ENCODE data around the gene LRP4. TPM values are rescaled to one million over a fixed set of nuclear protein-coding genes. Genes with fewer than 3 reads are reported as not detected.
A peak's percentile ranks its signal among the peaks of the same experiment; 100 is the strongest.

LRP4 gene
- total RNA-seq, 1 donor from 2014 or later = 10.1 TPM

- Histone ChIP-seq H3K27me3 (no peaks in the 10 kb centered on the region), H3K4me3 (peak overlapping the region; percentile 62 to 86), H3K4me1 (peaks cover 18% of the 10 kb centered on the region), H3K9me3 (no peaks in the 10 kb centered on the region), H3K27ac (peak overlapping the region; percentile 37), H3K36me3 (no peaks in the 10 kb centered on the region)
- no peak for DNase-seq (ENCODE audit: extremely low spot score in 2 of 2)
- intact Hi-C loops (cut with DNase I) = no loop called here
- TF ChIP-seq CTCF (IDR thresholded peaks at IDR 0.05) (no peak), POLR2AphosphoS5 (IDR thresholded peaks at IDR 0.05; ENCODE audit: insufficient read depth in 1 of 2, low read depth in 1 of 2) (no peak), POLR2A (IDR thresholded peaks at IDR 0.05) (no peak)
Observed at GRCh38 chr11:46845440-46845739, 73.0 kb downstream of the LRP4 start.

- Histone ChIP-seq H3K27me3 (no peaks in the 10 kb centered on the region), H3K36me3 (no peaks in the 10 kb centered on the region), H3K4me3 (no peak overlapping the region), H3K27ac (no peak overlapping the region), H3K4me1 (peaks cover 14% of the 10 kb centered on the region), H3K9me3 (no peaks in the 10 kb centered on the region)
- TF ChIP-seq POLR2A (IDR thresholded peaks at IDR 0.05) (no peak), CTCF (IDR thresholded peaks at IDR 0.05) (no peak), POLR2AphosphoS5 (IDR thresholded peaks at IDR 0.05; ENCODE audit: insufficient read depth in 1 of 2, low read depth in 1 of 2) (no peak)
- intact Hi-C loops (cut with DNase I) = no loop called here
- no peak for DNase-seq (ENCODE audit: extremely low spot score in 2 of 2)
Observed at GRCh38 chr11:46840116-46840515, 78.2 kb downstream of the LRP4 start.

- no peak for TF ChIP-seq POLR2A (IDR thresholded peaks at IDR 0.05)
- TF ChIP-seq POLR2AphosphoS5 (IDR thresholded peaks at IDR 0.05; ENCODE audit: insufficient read depth in 1 of 2, low read depth in 1 of 2) = no peak
- no peak for TF ChIP-seq CTCF (IDR thresholded peaks at IDR 0.05)
- Histone ChIP-seq H3K4me1 (no peaks in the 10 kb centered on the region), H3K9me3 (no peaks in the 10 kb centered on the region), H3K27ac (no peak overlapping the region), H3K4me3 (no peak overlapping the region), H3K36me3 (no peaks in the 10 kb centered on the region), H3K27me3 (no peaks in the 10 kb centered on the region)
- DNase-seq (ENCODE audit: extremely low spot score in 2 of 2) = no peak
- intact Hi-C loops (cut with DNase I) = no loop called here
Observed at GRCh38 chr11:46838501-46838900, 79.8 kb downstream of the LRP4 start.

- H3K27ac ChIP-seq = no peak overlapping the region
- no peak overlapping the region for H3K4me3 ChIP-seq
- no peaks in the 10 kb centered on the region for H3K9me3 ChIP-seq
- TF ChIP-seq POLR2AphosphoS5 (IDR thresholded peaks at IDR 0.05; ENCODE audit: insufficient read depth in 1 of 2, low read depth in 1 of 2) (no peak), CTCF (IDR thresholded peaks at IDR 0.05) (no peak), POLR2A (IDR thresholded peaks at IDR 0.05) (no peak)
- no peaks in the 10 kb centered on the region for H3K4me1 ChIP-seq
- intact Hi-C loops (cut with DNase I) = no loop called here
- DNase-seq (ENCODE audit: extremely low spot score in 2 of 2) = no peak
- H3K36me3 ChIP-seq = no peaks in the 10 kb centered on the region
- no peaks in the 10 kb centered on the region for H3K27me3 ChIP-seq
Observed at GRCh38 chr11:46837860-46838259, 80.5 kb downstream of the LRP4 start.

- Histone ChIP-seq H3K36me3 (no peaks in the 10 kb centered on the region), H3K27ac (no peak overlapping the region), H3K4me3 (no peak overlapping the region), H3K9me3 (no peaks in the 10 kb centered on the region), H3K4me1 (no peaks in the 10 kb centered on the region), H3K27me3 (no peaks in the 10 kb centered on the region)
- no peak for TF ChIP-seq POLR2A (IDR thresholded peaks at IDR 0.05)
- TF ChIP-seq CTCF (IDR thresholded peaks at IDR 0.05) = no peak
- TF ChIP-seq POLR2AphosphoS5 (IDR thresholded peaks at IDR 0.05; ENCODE audit: insufficient read depth in 1 of 2, low read depth in 1 of 2) = no peak
- intact Hi-C loops (cut with DNase I) = no loop called here
- DNase-seq (ENCODE audit: extremely low spot score in 2 of 2) = no peak
Observed at GRCh38 chr11:46836870-46837269, 81.5 kb downstream of the LRP4 start.

Data from vagina (tissue), 2 donors.